Kasumi-1 (cell line): ENCODE results near the gene TCEAL4.
"Not testable (repeated sequence)": the region's sequence is repeated elsewhere in the genome, so short reads cannot be mapped to it uniquely, and the experiment has no call there.

Source experiments
- DNase-seq, 2 experiments: peaks; one replicate each; lab custom pipeline; 2025; lab: John Stamatoyannopoulos, UW

The TCEAL4 gene

GRCh38 chrX:103592295-103592694, 7.0 kb downstream of the TCEAL4 start:
- DNase-seq = not testable (repeated sequence)

- not testable (repeated sequence) for DNase-seq
Observed at GRCh38 chrX:103595202-103595601, 9.9 kb downstream of the TCEAL4 start.

GRCh38 chrX:103607364-103608305, 22.3 kb downstream of the TCEAL4 start, which contains the start of gene TCEAL3:
Gene TCEAL3, plus strand, starts transcription at chrX:103607963. Its CDS starts 1,102 bp downstream, at chrX:103609065.
- no peak for DNase-seq

- DNase-seq = no peak
Observed at GRCh38 chrX:103608306-103608963, 23.1 kb downstream of the TCEAL4 start.

- DNase-seq = no peak
Observed at GRCh38 chrX:103610282-103610681, 25.0 kb downstream of the TCEAL4 start.

GRCh38 chrX:103613362-103613890, 28.1 kb downstream of the TCEAL4 start:
- DNase-seq = no peak

GRCh38 chrX:103614999-103615398, 29.7 kb downstream of the TCEAL4 start:
- no peak for DNase-seq

GRCh38 chrX:103615781-103616371, 30.6 kb downstream of the TCEAL4 start:
- DNase-seq = no peak

- no peak for DNase-seq
Observed at GRCh38 chrX:103616676-103617186, 31.4 kb downstream of the TCEAL4 start.

- DNase-seq = no peak
Observed at GRCh38 chrX:103624111-103624510, 38.8 kb downstream of the TCEAL4 start.

GRCh38 chrX:103626855-103627254, 41.5 kb downstream of the TCEAL4 start:
- no peak for DNase-seq

GRCh38 chrX:103628386-103629317, 43.3 kb downstream of the TCEAL4 start, which contains the start of gene TCEAL1:
Gene TCEAL1, plus strand, starts transcription at chrX:103628975. Its CDS starts 942 bp downstream, at chrX:103629917.
- DNase-seq = peak; percentile 36 to 50

- peak; percentile 39 to 53 for DNase-seq
Observed at GRCh38 chrX:103629318-103630170, 44.2 kb downstream of the TCEAL4 start.

- DNase-seq = peak in 1 of 2 experiments; percentile 20
Observed at GRCh38 chrX:103630171-103630511, 44.8 kb downstream of the TCEAL4 start.

- no peak for DNase-seq
Observed at GRCh38 chrX:103631145-103631544, 45.8 kb downstream of the TCEAL4 start.

- DNase-seq = no peak
Observed at GRCh38 chrX:103635436-103635835, 50.1 kb downstream of the TCEAL4 start.
